SH-SY5Y (cell line): ENCODE data around the gene ACY1.

Experiments
- GATA2 ChIP-seq: IDR thresholded peaks from 2 replicates; pipeline ENCODE4 v1.6.1; 2011; ENCODE audit warnings: mild to moderate bottlenecking, low read depth, low read length
- GATA3 ChIP-seq: IDR thresholded peaks from 2 replicates; pipeline ENCODE4 v1.6.1; 2011; ENCODE audit warnings: low read depth, mild to moderate bottlenecking, low read length, moderate library complexity

DNA sequence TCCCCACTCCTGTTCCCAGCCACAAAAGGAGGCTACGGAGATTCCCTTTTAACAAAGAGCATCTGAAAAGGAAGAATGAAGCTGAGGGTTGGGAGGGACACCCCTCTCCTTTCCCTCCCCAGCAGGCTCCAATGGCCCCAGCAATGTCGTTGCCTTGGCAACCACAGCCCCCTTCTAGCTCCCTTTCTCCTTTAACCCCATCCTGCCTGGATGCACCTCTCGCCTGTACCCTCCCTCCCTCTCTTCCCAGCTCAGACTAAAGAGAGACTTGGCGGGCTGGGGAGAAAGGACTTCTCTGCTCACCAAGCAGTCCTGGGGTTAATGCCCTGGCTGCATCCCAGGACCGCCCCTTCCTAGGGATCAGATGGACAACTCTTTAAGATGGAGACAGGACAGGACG, 19.4 kb downstream of the ACY1 start:
- TF ChIP-seq GATA3 = no peak
- no peak for TF ChIP-seq GATA2
